HepG2 (cell line): ENCODE data around the gene BSN. TPM values are rescaled to one million over a fixed set of nuclear protein-coding genes. Genes with fewer than 3 reads are reported as not detected.

Experiments used
- ATAC-seq: fragments of 200-7000 bp; cut with Tn5 transposase; 3 replicates; pipeline ENCODE4 v1.9.1; 2020; ENCODE audit warnings: mild to moderate bottlenecking, moderate library complexity
- BruUV-seq: library from RNA; stranded (reverse); fragments of 400-500 nt; replicated peaks from 2 replicates; lab custom pipeline; 2021; lab: Mats Ljungman, UMichigan
- CTCF ChIA-PET: fragments of 300-600 bp; formaldehyde crosslinking; extraction: SDS; loops from one replicate; lab custom pipeline; 2021; ENCODE audit warnings: low total read pairs, inconsistent platforms, low intra/inter-chr PET ratio; lab: Yijun Ruan, JAX
- POLR2A ChIA-PET: fragments of 350-600 bp; sonication (Branson Sonifier 250); formaldehyde crosslinking; loops from one replicate; lab custom pipeline; 2020; ENCODE audit warnings: antibody characterized with exemption, inconsistent platforms; lab: Yijun Ruan, JAX
- DNase-seq: peaks from one replicate; pipeline ENCODE4 v3.0.0-alpha.2; 2015; ENCODE audit warnings: low spot score
- FAIRE-seq: peaks from 3 replicates; lab custom pipeline; 2011; peaks lifted over from hg19 to GRCh38; lab: Jason Lieb, UNC
- H2AFZ ChIP-seq: one replicate; pipeline ENCODE4 v1.6.1; 2011; ENCODE audit warnings: low read length, inconsistent platforms
- H3K27ac ChIP-seq: fragments of 300-600 bp; 3 replicates; pipeline ENCODE4 v1.8.0; 2011; ENCODE audit warnings: mixed run types, mild to moderate bottlenecking, mixed read lengths, low read length, inconsistent platforms; ENCODE audit not compliant: insufficient read depth; ENCODE audit errors: extremely low read length
- H3K27me3 ChIP-seq, 2 experiments: fragments of 200-600 bp in 1 of 2; 2 replicates in 1 of 2; 3 replicates in 1 of 2; pipeline versions ENCODE4 v1.6.0 to v1.8.0; 2011; ENCODE audit warnings: low read length in 2 of 2, mild to moderate bottlenecking in 2 of 2, moderate library complexity in 2 of 2, inconsistent platforms in 1 of 2; ENCODE audit not compliant: insufficient read depth in 2 of 2, control insufficient read depth in 1 of 2
- H3K36me3 ChIP-seq, 2 experiments: fragments of 200-600 bp in 1 of 2; replicated peaks in 1 of 2; 2 replicates in 1 of 2; 3 replicates in 1 of 2; pipeline versions ENCODE4 v1.5.1 to v1.8.0; 2011; ENCODE audit warnings: low read length in 2 of 2, inconsistent platforms in 1 of 2; ENCODE audit not compliant: insufficient read depth in 2 of 2, control insufficient read depth in 1 of 2
- H3K4me1 ChIP-seq: 2 replicates; pipeline ENCODE4 v1.5.1; 2012; ENCODE audit warnings: low read length, inconsistent platforms; ENCODE audit not compliant: insufficient read depth
- H3K4me2 ChIP-seq: 2 replicates; pipeline ENCODE4 v1.6.0; 2011; ENCODE audit warnings: low read depth, low read length, inconsistent platforms
- H3K4me3 ChIP-seq, 3 experiments: fragments of 200-600 bp in 1 of 3; sonication (generic), shearing (Covaris generic) in 1 of 3; replicated peaks in 1 of 3; 2 replicates each; pipeline ENCODE4 v1.5.1; 2011 to 2016; ENCODE audit warnings: low read length in 3 of 3, inconsistent platforms in 2 of 3, low read depth in 2 of 3, mild to moderate bottlenecking in 2 of 3, control low read depth in 1 of 3, mixed read lengths in 1 of 3; ENCODE audit not compliant: insufficient read depth in 1 of 3
- H3K79me2 ChIP-seq: one replicate; pipeline ENCODE4 v1.6.1; 2011; ENCODE audit warnings: low read length, inconsistent platforms; ENCODE audit not compliant: insufficient read depth
- H3K9ac ChIP-seq: 2 replicates; pipeline ENCODE4 v1.6.0; 2011; ENCODE audit warnings: mild to moderate bottlenecking, low read depth, low read length, inconsistent platforms; ENCODE audit not compliant: insufficient read depth
- H3K9me3 ChIP-seq: 2 replicates; pipeline ENCODE4 v1.5.1; 2012; ENCODE audit warnings: mild to moderate bottlenecking, low read length
- H4K20me1 ChIP-seq: 2 replicates; pipeline ENCODE4 v1.6.0; 2011; ENCODE audit warnings: inconsistent platforms, mild to moderate bottlenecking, low read length, moderate library complexity; ENCODE audit not compliant: insufficient read depth
- ATF1 ChIP-seq: IDR thresholded peaks from 2 replicates; pipeline ENCODE4 v1.6.1; 2016; ENCODE audit warnings: mild to moderate bottlenecking, control low read depth
- BRD4 ChIP-seq: sonication (generic); formaldehyde crosslinking; IDR thresholded peaks from 2 replicates; pipeline ENCODE4 v1.4.0; 2020; ENCODE audit warnings: missing genetic modification reagents
- CHD4 ChIP-seq: fragments of 200-600 bp; sonication (generic); IDR thresholded peaks from 2 replicates; pipeline ENCODE4 v1.7.0; 2017; ENCODE audit warnings: mild to moderate bottlenecking, low read length, borderline replicate concordance
- FOXO1 ChIP-seq: sonication (generic); formaldehyde crosslinking; IDR thresholded peaks from 2 replicates; pipeline ENCODE4 v1.4.0; 2020; ENCODE audit warnings: missing genetic modification reagents
- KDM5B ChIP-seq: sonication (generic); formaldehyde crosslinking; IDR thresholded peaks from 2 replicates; pipeline ENCODE4 v1.4.0; 2020; ENCODE audit warnings: missing genetic modification reagents, mild to moderate bottlenecking, borderline replicate concordance
- SALL1 ChIP-seq: sonication (generic); formaldehyde crosslinking; IDR thresholded peaks from 2 replicates; pipeline ENCODE4 v1.8.0; 2022; ENCODE audit warnings: mild to moderate bottlenecking, missing genetic modification reagents
- ZNF432 ChIP-seq: sonication (generic); formaldehyde crosslinking; IDR thresholded peaks from 2 replicates; pipeline ENCODE4 v1.5.0; 2020; ENCODE audit warnings: missing genetic modification reagents, mild to moderate bottlenecking, borderline replicate concordance
- ZNF567 ChIP-seq: sonication (generic); formaldehyde crosslinking; IDR thresholded peaks from 2 replicates; pipeline ENCODE4 v1.8.1; 2023; ENCODE audit warnings: mild to moderate bottlenecking, missing genetic modification reagents, borderline replicate concordance
- ZNF878 ChIP-seq: sonication (generic); formaldehyde crosslinking; IDR thresholded peaks from 2 replicates; pipeline ENCODE4 v1.8.1; 2023; ENCODE audit warnings: mild to moderate bottlenecking, missing genetic modification reagents, moderate library complexity
- ZSCAN25 ChIP-seq: sonication (generic); formaldehyde crosslinking; IDR thresholded peaks from 2 replicates; pipeline ENCODE4 v1.8.0; 2022; ENCODE audit warnings: mild to moderate bottlenecking, missing genetic modification reagents
- ZSCAN29 ChIP-seq: sonication (generic); formaldehyde crosslinking; conservative IDR thresholded peaks from 2 replicates; pipeline ENCODE4 v1.4.0; 2020; ENCODE audit warnings: mild to moderate bottlenecking, missing genetic modification reagents
- ZSCAN31 ChIP-seq: sonication (generic); formaldehyde crosslinking; IDR thresholded peaks from 2 replicates; pipeline ENCODE4 v1.5.0; 2020; ENCODE audit warnings: low read depth, mild to moderate bottlenecking, missing genetic modification reagents
- WGBS: methylation state at CpG from one replicate; pipeline ENCODE4 v1.1.6; 2017; ENCODE audit warnings: low lambda C conversion rate; 5-methylcytosine and 5-hydroxymethylcytosine counted together
- in situ Hi-C: cut with HindIII; loops from 2 replicates; pipeline ENCODE4 v1.10.0; 2017; ENCODE audit warnings: low pct_unique_long_range_greater_than_20kb; ENCODE audit not compliant: extremely low pct_ligation_motif_present
- intact Hi-C: fragments of 100-400 bp; cut with micrococcal nuclease; formaldehyde crosslinking; loops from one replicate; pipeline ENCODE4 v1.10.0; 2022; ENCODE audit not compliant: unreplicated experiment
- polyA plus RNA-seq, 8 experiments: library from polyadenylated mRNA; depleted of rRNA in 3 of 8; stranded (reverse) in 7 of 8; unstranded in 1 of 8; fragments of >200 nt; fragmentation: Illumina TruSeq in 4 of 8; extraction: Trizol in 4 of 8; gene quantifications; 2 replicates each; pipeline versions ENCODE4 v1.2.1 to v1.2.3, GENCODE V29; 2011 to 2016; ENCODE audit warnings: low read depth in 4 of 8, missing spikeins in 1 of 8, mixed read lengths in 1 of 8; ENCODE audit not compliant: insufficient read depth in 1 of 8
- total RNA-seq, 5 experiments: library from RNA; depleted of rRNA; stranded (reverse); fragments of >200 nt; fragmentation: Illumina TruSeq; extraction: Trizol; gene quantifications; 2 replicates each; pipeline ENCODE4 v1.2.3, GENCODE V29; 2016; ENCODE audit warnings: low read depth in 1 of 5
- TF ChIP-seq, protein P1 (sequence below): sonication (generic); formaldehyde crosslinking; IDR thresholded peaks from 2 replicates; pipeline ENCODE4 v1.8.0; 2022; ENCODE audit warnings: missing genetic modification reagents, mild to moderate bottlenecking, moderate library complexity, borderline replicate concordance
- TF ChIP-seq, protein P2 (sequence below): sonication (generic); formaldehyde crosslinking; IDR thresholded peaks from 2 replicates; pipeline ENCODE4 v1.5.1; 2020; ENCODE audit warnings: missing genetic modification reagents, mild to moderate bottlenecking, borderline replicate concordance

BSN gene
- total and polyA plus RNA-seq, 2 of the 13 experiments (the other 11 are each of a cell fraction or from before 2014, with no cell fraction given): 0.42 to 0.86 TPM

DNA sequence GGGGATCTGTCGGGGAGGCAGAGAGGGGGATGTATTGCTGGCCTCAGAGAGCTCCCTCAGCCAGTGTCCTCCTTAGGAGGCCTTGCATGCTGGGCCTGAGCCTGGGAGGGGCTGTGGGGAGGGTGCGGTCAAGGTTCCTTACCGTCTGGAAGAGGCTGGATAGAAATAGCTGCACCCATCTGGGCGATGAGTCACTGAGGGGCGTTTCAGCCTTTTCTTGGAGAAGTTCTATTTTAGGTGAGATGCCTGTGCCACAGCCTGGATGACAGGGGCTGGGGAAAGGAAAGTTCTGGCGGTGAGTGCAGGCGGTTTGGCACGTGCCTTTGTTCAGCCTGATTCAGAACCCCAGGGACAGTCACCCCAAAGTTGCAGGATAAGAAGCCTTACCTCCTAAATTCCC is 84.2 kb downstream of the BSN start:
- H4K20me1 ChIP-seq: no peaks in the 10 kb centered on the region
- H3K27me3 ChIP-seq: no peaks in the 10 kb centered on the region
- BruUV-seq: no TSS peak
- H3K4me1 ChIP-seq: no peaks in the 10 kb centered on the region
- in situ Hi-C loops (no loop called here), intact Hi-C loops (no loop called here)
- FAIRE-seq (no peak), ATAC-seq (no peak; the same call in 2 of the 3 replicates), DNase-seq (no peak)
- 72% methylated on average over 4 of the region's 8 CpGs for WGBS
- H3K9me3 ChIP-seq: no peaks in the 10 kb centered on the region
- H3K36me3 ChIP-seq: no peaks in the 10 kb centered on the region; a peak in 1 of 5 replicates
- POLR2A ChIA-PET: no interaction called here
- H3K4me2 ChIP-seq: no peak overlapping the region
- H3K9ac ChIP-seq: no peak overlapping the region
- TF ChIP-seq FOXO1 (CRISPR knock-in tag) (no peak), ZSCAN29 (CRISPR knock-in tag) (no peak), CHD4 (no peak), BRD4 (no peak), SALL1 (no peak), KDM5B (no peak), ZNF878 (CRISPR knock-in tag) (no peak), ZSCAN31 (CRISPR knock-in tag) (no peak), ZNF567 (no peak), ZNF432 (no peak), ATF1 (CRISPR knock-in tag) (no peak), ZSCAN25 (CRISPR knock-in tag) (no peak)
- TF ChIP-seq, protein P1, sequence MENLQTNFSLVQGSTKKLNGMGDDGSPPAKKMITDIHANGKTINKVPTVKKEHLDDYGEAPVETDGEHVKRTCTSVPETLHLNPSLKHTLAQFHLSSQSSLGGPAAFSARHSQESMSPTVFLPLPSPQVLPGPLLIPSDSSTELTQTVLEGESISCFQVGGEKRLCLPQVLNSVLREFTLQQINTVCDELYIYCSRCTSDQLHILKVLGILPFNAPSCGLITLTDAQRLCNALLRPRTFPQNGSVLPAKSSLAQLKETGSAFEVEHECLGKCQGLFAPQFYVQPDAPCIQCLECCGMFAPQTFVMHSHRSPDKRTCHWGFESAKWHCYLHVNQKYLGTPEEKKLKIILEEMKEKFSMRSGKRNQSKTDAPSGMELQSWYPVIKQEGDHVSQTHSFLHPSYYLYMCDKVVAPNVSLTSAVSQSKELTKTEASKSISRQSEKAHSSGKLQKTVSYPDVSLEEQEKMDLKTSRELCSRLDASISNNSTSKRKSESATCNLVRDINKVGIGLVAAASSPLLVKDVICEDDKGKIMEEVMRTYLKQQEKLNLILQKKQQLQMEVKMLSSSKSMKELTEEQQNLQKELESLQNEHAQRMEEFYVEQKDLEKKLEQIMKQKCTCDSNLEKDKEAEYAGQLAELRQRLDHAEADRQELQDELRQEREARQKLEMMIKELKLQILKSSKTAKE (CRISPR knock-in tag): no peak
- TF ChIP-seq, protein P2, sequence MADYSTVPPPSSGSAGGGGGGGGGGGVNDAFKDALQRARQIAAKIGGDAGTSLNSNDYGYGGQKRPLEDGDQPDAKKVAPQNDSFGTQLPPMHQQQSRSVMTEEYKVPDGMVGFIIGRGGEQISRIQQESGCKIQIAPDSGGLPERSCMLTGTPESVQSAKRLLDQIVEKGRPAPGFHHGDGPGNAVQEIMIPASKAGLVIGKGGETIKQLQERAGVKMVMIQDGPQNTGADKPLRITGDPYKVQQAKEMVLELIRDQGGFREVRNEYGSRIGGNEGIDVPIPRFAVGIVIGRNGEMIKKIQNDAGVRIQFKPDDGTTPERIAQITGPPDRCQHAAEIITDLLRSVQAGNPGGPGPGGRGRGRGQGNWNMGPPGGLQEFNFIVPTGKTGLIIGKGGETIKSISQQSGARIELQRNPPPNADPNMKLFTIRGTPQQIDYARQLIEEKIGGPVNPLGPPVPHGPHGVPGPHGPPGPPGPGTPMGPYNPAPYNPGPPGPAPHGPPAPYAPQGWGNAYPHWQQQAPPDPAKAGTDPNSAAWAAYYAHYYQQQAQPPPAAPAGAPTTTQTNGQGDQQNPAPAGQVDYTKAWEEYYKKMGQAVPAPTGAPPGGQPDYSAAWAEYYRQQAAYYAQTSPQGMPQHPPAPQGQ: no peak
- H3K79me2 ChIP-seq: no peaks in the 10 kb centered on the region
- no peak overlapping the region for H3K27ac ChIP-seq
- CTCF ChIA-PET: no interaction called here
- H3K4me3 ChIP-seq: no peak overlapping the region
- H2AFZ ChIP-seq: no peak overlapping the region
